Measurements from ENCODE around the gene GNAI3. TPM values are rescaled to one million over a fixed set of nuclear protein-coding genes. Genes with fewer than 3 reads are reported as not detected.

GNAI3 gene
- total and polyA plus RNA-seq, 2 of the 13 experiments (the other 11 are each of a cell fraction or from before 2014, with no cell fraction given): 4.3 to 9.0 TPM

- TF ChIP-seq ARID2 (CRISPR knock-in tag; IDR thresholded peaks at IDR 0.05; ENCODE audit: borderline replicate concordance) (no peak), ZNF607 (CRISPR knock-in tag; IDR thresholded peaks at IDR 0.05; ENCODE audit: borderline replicate concordance) (no peak), ZNF776 (CRISPR knock-in tag; IDR thresholded peaks at IDR 0.05) (no peak), HMG20A (CRISPR knock-in tag; IDR thresholded peaks at IDR 0.05; ENCODE audit: borderline replicate concordance) (0 out of 2 replicates have a peak, but pooled peaks have one; percentile 32), SMAD1 (CRISPR knock-in tag; IDR thresholded peaks at IDR 0.05; ENCODE audit: borderline replicate concordance, low read depth) (no peak), HDAC1 (CRISPR knock-in tag; IDR thresholded peaks at IDR 0.05) (0 out of 2 replicates have a peak, but pooled peaks have one; percentile 21), SAP130 (CRISPR knock-in tag; IDR thresholded peaks at IDR 0.05; ENCODE audit: low read depth) (peak; percentile 58; the same call in 1 of the 2 replicates), TEF (CRISPR knock-in tag; IDR thresholded peaks at IDR 0.05) (no peak), KLF13 (CRISPR knock-in tag; IDR thresholded peaks at IDR 0.05) (no peak), ZNF740 (CRISPR knock-in tag; IDR thresholded peaks at IDR 0.05) (no peak), PHF21A (CRISPR knock-in tag; IDR thresholded peaks at IDR 0.05) (peak; percentile 47; the same call in 1 of the 2 replicates), SMC3 (IDR thresholded peaks at IDR 0.05; ENCODE audit: low read length) (no peak), CHD2 (IDR thresholded peaks at IDR 0.05; ENCODE audit: low read depth, low read length) (no peak), HDAC2 (CRISPR knock-in tag; IDR thresholded peaks at IDR 0.05) (peak; percentile 29; the same call in 1 of the 2 replicates), NKX3-1 (CRISPR knock-in tag; IDR thresholded peaks at IDR 0.05) (no peak), MAFF (IDR thresholded peaks at IDR 0.05; ENCODE audit: low read depth, low read length) (no peak), AHDC1 (CRISPR knock-in tag; IDR thresholded peaks at IDR 0.05; ENCODE audit: borderline replicate concordance) (peak; percentile 22; the same call in 1 of the 2 replicates), PITX1 (CRISPR knock-in tag; IDR thresholded peaks at IDR 0.05) (0 out of 2 replicates have a peak, but pooled peaks have one; percentile 16), MED1 (CRISPR knock-in tag; IDR thresholded peaks at IDR 0.05) (0 out of 2 replicates have a peak, but pooled peaks have one; percentile 25), ZNF616 (CRISPR knock-in tag; IDR thresholded peaks at IDR 0.05; ENCODE audit: low read depth) (no peak), ZNF841 (CRISPR knock-in tag; IDR thresholded peaks at IDR 0.05; ENCODE audit: borderline replicate concordance) (no peak), KLF16 (CRISPR knock-in tag; IDR thresholded peaks at IDR 0.05) (0 out of 4 replicates have a peak, but pooled peaks of 1 of the 2 experiments have one; percentile 27), TERF1 (CRISPR knock-in tag; IDR thresholded peaks at IDR 0.05) (no peak), ZNF557 (CRISPR knock-in tag; IDR thresholded peaks at IDR 0.05) (0 out of 2 replicates have a peak, but pooled peaks have one; percentile 17), ETV6 (CRISPR knock-in tag; conservative IDR thresholded peaks at IDR 0.05) (no peak)
Measured at GRCh38 chr1:109617291-109617801, 68.9 kb downstream of the GNAI3 start (continued).
